ENCODE results near the gene GATA2. TPM values are rescaled to one million over a fixed set of nuclear protein-coding genes. Genes with fewer than 3 reads are reported as not detected.

GATA2 gene
- polyA plus RNA-seq (2013, experiment 1 of 2; ENCODE audit: insufficient read length): 2.6 TPM
- polyA plus RNA-seq (2013, experiment 2 of 2; ENCODE audit: insufficient read length): 2.6 TPM

GRCh38 chr3:128492671-128493569 lies at the start of gene GATA2:
Gene GATA2 (minus strand): TSS chr3:128493201. CDS start chr3:128487031, 6,170 bp downstream.
- no peak for DNase-seq

DNA sequence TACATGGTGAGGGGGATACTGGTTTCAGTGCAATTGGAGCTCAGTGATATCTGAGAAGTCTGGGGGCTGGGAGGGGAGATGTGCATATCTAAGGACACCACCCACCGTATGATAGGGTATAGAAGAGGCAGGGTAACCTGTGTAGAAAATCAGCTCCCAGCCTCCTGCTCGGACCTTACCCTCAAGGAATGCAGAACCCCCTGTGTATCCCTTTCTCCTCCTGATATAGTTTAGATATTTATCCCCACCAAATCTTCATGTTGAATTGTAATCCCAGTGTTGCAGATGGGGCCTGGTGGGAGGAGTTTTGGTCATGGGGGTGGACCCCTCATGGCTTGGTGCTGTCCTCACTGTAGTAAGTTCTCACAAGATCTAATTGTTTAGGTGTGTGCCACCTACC lies 48.2 kb upstream of the GATA2 start:
- DNase-seq: no peak

DNA sequence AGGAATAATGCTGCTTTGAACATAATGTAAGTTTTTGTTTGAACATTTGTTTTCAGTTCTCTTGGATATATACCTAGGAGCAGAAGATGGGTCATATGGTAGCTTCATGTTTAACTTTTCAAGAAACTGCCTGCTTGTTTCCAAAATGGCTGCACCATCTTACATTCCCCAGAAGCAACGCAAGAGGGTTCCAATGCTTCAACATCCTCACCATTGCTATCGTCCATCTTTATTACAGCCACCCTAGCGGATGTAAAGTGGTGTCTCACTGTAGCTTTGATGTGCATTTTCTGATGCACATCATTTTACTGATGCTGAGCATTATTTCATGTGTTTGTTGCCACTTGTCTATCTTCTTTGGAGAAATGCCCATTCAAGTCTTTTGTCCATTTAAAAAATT lies 46.4 kb upstream of the GATA2 start:
- no peak for DNase-seq

- no peak for DNase-seq
Measured at GRCh38 chr3:128537091-128537703, 44.2 kb upstream of the GATA2 start.

DNA sequence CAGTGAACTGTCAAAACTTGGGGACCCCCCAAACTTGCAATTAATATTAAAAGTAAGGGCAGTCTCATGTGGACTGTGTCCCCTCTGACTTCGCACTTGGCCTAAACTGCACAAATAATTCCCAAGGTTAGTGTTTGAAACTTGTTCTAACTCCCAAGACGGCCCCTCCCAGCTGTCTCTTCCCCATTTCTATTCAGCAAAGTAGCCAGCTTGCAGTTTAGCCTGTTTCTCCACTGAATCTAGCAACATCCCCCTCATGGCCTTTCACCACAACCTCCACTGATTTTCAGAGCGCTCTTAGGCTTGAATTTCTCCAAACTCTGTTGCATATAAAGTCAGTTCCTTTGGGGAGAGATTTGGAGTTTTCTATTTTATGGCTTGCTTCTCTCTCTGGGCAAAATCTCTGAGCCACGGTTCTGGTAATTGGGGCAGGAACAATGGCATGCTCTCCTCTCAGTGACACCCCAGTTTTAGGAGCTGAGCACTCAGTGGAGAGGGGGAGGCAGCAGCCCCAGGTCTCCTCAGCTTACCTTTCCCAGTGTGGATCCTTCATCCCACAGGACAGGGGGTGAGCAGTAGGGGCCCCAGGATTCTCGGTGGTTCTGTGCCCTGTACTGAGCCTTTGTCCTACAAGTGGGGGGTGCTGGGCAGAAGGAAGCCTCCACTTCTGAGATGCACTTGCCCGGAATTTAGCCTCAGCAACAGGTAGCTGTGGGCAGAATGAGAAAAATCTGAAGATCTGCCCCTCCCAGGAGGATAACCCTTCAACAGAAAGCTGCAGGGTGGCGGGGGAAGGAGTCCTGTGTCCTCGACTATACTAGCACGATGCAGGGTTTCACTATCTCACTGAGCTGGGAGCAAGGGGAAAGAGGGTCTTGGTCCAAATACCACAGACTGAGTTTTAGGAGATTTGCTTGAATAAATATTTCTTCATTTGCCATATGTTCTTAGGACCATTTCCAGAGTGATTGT lies 39.3 kb upstream of the GATA2 start:
- no peak for DNase-seq

DNA sequence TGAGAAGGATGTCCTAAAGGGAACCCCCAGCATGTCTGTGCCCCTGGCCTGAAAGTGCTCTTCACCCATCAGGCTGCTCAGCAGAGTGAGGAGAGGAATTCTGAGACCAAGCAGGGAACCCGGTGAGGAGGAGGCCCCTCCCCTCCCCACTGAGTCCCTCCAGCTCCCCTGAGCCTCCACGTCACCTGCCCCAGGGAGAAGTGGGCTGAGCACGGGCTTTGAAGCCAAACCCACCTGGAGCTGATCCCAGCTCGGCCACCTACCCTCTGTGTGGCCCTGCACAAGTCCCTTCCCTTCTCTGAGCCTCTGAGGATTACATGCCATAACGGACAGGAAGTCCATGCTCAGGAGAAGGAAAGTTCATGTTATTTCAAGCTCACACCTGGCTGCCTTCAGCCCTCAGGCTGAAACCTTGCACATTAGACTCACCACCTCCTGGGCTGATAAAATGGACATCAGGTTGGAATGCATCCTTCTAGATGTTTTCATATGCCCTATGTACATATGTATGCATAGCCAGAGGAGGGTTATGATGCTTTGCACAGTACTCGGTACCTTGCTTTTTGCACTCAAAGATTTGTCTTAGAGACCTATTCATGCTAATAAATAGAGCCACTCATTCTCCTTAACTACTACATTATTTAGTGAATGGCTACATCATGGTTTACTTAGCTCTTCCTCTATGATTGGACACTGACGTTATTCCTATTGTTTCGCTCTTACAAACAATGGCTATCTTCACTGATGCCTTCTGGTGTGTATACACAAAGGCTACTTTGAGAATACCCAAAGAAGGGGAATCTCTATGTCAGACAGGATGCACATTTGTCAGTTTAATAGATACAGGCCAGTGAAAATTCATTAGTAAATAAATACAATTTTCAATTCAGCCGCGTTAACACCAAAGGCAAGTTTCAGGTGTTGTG lies 31.6 kb upstream of the GATA2 start:
- no peak for DNase-seq

DNA sequence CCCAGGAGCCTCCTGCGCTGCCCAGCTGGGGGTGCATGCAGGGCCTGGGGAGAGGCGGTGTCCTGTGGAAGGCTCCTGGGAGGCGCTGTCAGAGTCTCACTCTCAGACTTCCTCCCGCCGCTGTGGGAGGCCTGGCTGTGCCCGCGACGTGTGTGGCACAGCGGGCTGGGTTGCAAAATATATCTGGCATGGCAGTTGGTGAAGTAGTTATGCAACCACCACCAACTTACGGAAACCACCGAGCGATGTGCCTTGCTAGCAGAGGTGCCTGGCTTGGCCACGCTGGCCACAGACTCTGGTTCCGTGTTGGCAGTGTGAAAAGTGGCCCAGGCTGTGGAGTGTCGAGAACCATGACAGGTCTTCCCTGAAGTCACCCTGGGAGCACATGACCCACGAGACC lies 30.6 kb upstream of the GATA2 start:
- no peak for DNase-seq

DNA sequence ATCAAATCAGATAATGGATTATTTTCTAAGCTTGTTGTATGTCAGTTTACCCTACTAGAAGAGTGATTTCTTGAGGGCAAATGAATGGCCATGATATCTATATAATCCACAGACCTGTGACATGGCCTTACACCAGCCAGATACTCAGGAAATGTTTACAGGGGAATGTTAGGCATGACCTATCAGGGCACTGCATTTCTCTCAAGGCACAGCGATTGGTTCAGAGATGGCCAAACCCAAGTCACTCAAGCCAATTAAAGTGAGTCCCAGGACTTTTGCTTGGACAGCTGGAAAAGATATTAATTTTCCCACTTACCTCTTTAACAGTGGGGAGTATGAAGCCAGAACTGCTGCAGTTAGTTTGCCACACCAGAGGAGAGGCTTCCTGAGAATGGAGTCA lies 28.7 kb upstream of the GATA2 start:
- no peak for DNase-seq

- no peak for DNase-seq
Measured at GRCh38 chr3:128518587-128519490, 25.8 kb upstream of the GATA2 start.

- DNase-seq: no peak
Measured at GRCh38 chr3:128517648-128518047, 24.6 kb upstream of the GATA2 start.

DNA sequence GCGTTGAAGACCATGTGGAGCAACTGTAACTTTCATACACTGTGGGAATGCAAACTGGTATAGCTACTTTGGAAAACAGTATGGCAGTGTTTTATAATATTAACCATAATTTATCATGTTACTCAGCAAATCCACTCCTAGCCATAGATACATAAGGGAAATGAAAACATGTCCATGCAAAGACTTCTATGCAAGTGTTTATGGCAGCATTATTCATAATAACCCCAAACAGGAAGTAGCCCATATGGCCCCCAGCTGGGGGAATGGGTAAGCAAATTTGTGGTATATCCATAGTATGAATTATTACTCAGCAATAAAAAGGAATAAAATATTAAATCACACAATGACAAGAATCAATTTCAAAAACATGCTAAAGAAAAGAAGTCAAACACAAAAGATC lies 23.0 kb upstream of the GATA2 start:
- DNase-seq: no peak

DNA sequence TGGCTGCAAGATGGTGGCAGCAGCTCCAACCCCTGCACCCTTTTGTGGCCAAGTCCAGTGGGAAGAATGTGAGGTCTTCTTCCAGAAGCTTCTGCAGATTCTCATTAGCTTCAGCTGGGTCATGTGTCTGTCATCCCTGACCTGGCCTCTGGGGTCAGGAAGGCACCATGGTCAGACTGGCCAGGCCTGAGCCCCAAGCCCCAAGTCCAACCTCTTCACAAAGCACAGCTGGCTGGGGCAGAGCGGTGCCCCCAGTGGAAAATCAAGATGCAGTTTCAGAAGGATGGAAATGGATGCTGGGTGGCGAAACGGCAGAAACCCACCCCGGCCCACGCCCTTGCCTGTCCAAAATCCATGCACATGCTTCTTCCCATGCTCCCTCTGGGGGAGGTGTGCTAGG lies 15.9 kb upstream of the GATA2 start:
- DNase-seq: no peak

DNA sequence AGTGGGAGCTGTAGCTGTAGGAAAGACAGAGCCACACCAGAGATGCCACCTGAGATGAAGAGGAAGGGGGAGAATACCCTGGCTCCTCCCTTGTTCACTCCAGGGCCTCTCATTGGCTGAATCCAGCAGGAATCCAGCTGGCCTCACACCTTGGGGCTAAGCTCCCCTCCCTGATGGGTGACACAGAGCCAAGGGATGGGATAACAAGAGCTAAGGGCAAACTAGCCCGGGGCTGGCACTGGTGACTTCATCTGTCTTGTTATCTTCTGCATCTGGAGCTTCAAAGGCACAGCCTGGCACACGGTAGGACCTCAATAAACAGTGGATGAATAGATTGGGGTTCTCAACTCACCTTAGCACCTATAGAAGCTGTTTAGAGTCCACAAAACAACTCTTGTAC lies 13.8 kb upstream of the GATA2 start:
- no peak for DNase-seq

DNA sequence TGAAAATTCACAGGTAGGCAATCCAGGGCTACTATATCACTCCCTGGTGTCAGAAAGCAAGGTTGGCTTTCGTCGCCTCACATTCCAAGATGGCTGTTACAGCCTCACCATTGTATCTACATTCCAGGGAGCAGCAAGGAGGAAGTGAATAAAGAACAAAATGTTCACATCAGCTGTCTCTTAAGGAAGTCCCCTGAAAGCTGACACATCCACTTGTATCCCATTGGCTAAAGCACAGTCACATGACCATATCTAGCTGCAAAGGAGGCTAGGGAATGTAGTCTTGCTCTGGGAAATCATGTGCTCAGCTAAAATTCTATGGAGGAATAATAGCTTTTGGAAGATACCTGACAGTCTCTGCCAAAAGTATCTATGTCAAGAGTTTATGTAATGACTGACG lies 12.8 kb upstream of the GATA2 start:
- no peak for DNase-seq

DNA sequence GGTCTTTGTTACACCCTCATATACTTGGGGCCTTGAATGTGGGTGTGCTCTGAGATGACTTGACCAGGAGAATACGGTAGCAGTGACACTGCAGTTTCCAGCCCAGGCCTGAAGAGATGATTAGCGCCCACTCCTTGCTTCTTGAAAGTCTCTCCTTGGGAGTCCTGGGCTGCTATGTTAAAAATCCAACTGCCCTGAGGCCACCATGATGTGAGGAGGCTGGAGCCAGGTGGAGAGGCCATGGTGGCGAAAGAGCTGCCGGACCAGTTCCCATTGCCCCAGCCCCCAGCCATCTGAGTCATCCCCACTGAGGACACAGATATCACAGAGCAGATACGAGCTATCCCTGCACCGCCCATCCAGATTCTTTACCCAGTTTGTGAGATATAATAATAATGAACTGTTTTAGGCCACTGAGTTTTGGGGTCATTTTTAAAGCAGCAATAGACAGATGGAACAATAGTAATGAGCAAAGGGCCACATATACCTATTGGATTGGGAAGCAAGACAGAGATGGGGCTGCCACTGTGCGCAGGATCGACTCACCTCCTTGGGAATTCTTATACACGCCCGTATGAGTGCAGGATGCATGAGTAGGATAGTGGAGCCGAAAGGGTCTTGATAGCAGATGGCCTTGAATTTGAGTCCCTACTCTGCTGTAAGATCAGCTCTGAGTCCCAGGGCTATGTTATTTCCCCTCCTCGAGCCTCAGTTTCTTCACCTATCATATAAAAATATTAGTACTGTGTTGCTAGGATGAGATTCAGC lies 12.1 kb upstream of the GATA2 start:
- no peak for DNase-seq

- DNase-seq: no peak
Measured at GRCh38 chr3:128504533-128504915, 11.5 kb upstream of the GATA2 start.

GRCh38 chr3:128503751-128504532 lies 10.9 kb upstream of the GATA2 start:
- no peak for DNase-seq

DNA sequence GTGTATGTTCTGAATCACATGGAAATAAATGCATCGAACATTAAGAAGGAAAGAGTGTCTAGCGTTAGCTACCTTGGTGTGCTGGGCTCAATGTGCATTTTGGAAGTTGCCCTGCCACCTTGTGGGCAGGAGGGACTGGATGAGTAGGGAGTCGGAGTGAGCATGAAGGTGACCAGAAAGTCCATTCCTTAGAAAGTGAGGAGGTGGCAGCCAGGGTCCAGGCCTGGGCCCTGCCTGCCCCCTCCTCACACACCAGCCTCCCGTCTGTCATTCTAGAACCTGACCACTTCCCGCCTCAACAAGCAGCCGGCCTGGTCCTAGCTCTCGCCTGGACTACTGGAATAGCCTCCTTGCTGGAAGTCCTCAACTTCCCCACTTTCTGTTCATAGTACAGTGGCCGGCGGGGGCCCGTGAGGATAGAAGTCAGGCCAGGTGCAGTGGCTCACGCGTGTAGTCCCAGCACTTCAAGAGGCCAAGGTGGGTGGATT lies 10.2 kb upstream of the GATA2 start:
- no peak for DNase-seq

- DNase-seq: no peak
Measured at GRCh38 chr3:128502712-128503111, 9.7 kb upstream of the GATA2 start.
